HEK293T (cell line): ENCODE data around the gene TMEM106C.

Source experiments
- CTCF ChIA-PET: fragments of 350-600 bp; formaldehyde crosslinking; extraction: SDS; loops from one replicate; lab custom pipeline; 2021; ENCODE audit warnings: antibody characterized with exemption, inconsistent platforms; lab: Yijun Ruan, JAX
- POLR2A ChIA-PET: fragments of 350-600 bp; formaldehyde crosslinking; extraction: SDS; loops from one replicate; lab custom pipeline; 2020; ENCODE audit warnings: antibody characterized with exemption, inconsistent platforms; lab: Yijun Ruan, JAX
- DNase-seq: peaks from one replicate; pipeline ENCODE4 v3.0.0; 2012; ENCODE audit warnings: mixed read lengths; ENCODE audit errors: extremely low spot score
- ARNT ChIP-seq: fragments of 450-650 bp; IDR thresholded peaks from 2 replicates; pipeline ENCODE4 v1.6.1; 2017; ENCODE audit warnings: mild to moderate bottlenecking
- BHLHE40 ChIP-seq: fragments of 450-650 bp; IDR thresholded peaks from 2 replicates; pipeline ENCODE4 v1.6.1; 2016; ENCODE audit warnings: mild to moderate bottlenecking, moderate library complexity, borderline replicate concordance
- CTBP1 ChIP-seq: fragments of 450-650 bp; IDR thresholded peaks from 2 replicates; pipeline ENCODE4 v1.6.1; 2016; ENCODE audit warnings: borderline replicate concordance
- ELF4 ChIP-seq: fragments of 450-650 bp; IDR thresholded peaks from 2 replicates; pipeline ENCODE4 v1.6.1; 2017; ENCODE audit warnings: antibody characterized with exemption
- FOXA1 ChIP-seq: fragments of 450-650 bp; IDR thresholded peaks from 2 replicates; pipeline ENCODE4 v1.6.1; 2016; ENCODE audit warnings: mild to moderate bottlenecking
- FOXK2 ChIP-seq: fragments of 450-650 bp; IDR thresholded peaks from 2 replicates; pipeline ENCODE4 v1.6.1; 2016; ENCODE audit warnings: mild to moderate bottlenecking
- FOXM1 ChIP-seq: fragments of 450-650 bp; IDR thresholded peaks from 2 replicates; pipeline ENCODE4 v1.6.1; 2017; ENCODE audit warnings: mild to moderate bottlenecking, borderline replicate concordance
- HDGF ChIP-seq: fragments of 450-650 bp; IDR thresholded peaks from 2 replicates; pipeline ENCODE4 v1.6.1; 2017; ENCODE audit warnings: antibody characterized with exemption, borderline replicate concordance
- L3MBTL2 ChIP-seq: fragments of 450-650 bp; conservative IDR thresholded peaks from 2 replicates; pipeline ENCODE4 v1.6.1; 2016; ENCODE audit warnings: mild to moderate bottlenecking
- LEF1 ChIP-seq: fragments of 450-650 bp; IDR thresholded peaks from 2 replicates; pipeline ENCODE4 v1.6.1; 2017; ENCODE audit warnings: mild to moderate bottlenecking, borderline replicate concordance
- NFRKB ChIP-seq: fragments of 450-650 bp; IDR thresholded peaks from 2 replicates; pipeline ENCODE4 v1.6.1; 2016; ENCODE audit warnings: mild to moderate bottlenecking, moderate library complexity
- SP1 ChIP-seq: fragments of 450-650 bp; IDR thresholded peaks from 2 replicates; pipeline ENCODE4 v1.6.1; 2017
- SUZ12 ChIP-seq: fragments of 450-650 bp; IDR thresholded peaks from 2 replicates; pipeline ENCODE4 v1.6.1; 2016; ENCODE audit warnings: mild to moderate bottlenecking
- TARDBP ChIP-seq: fragments of 450-650 bp; IDR thresholded peaks from 2 replicates; pipeline ENCODE4 v1.6.1; 2016
- ZNF384 ChIP-seq: fragments of 450-650 bp; IDR thresholded peaks from 2 replicates; pipeline ENCODE4 v1.6.1; 2016
- TF ChIP-seq, protein P1 (sequence below): fragments of 450-650 bp; IDR thresholded peaks from 2 replicates; pipeline ENCODE4 v1.6.1; 2016

Gene TMEM106C

GRCh38 chr12:47982311-47982710, 18.9 kb downstream of the TMEM106C start:
- ChIA-PET POLR2A (no interaction called here), CTCF (no interaction called here)
- no peak for DNase-seq
- no peak for TF ChIP-seq CTBP1
- no peak for TF ChIP-seq L3MBTL2
- no peak for TF ChIP-seq NFRKB
- no peak for TF ChIP-seq LEF1
- TF ChIP-seq SUZ12, result no peak
- TF ChIP-seq, protein P1, sequence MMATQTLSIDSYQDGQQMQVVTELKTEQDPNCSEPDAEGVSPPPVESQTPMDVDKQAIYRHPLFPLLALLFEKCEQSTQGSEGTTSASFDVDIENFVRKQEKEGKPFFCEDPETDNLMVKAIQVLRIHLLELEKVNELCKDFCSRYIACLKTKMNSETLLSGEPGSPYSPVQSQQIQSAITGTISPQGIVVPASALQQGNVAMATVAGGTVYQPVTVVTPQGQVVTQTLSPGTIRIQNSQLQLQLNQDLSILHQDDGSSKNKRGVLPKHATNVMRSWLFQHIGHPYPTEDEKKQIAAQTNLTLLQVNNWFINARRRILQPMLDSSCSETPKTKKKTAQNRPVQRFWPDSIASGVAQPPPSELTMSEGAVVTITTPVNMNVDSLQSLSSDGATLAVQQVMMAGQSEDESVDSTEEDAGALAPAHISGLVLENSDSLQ, result no peak
- no peak for TF ChIP-seq FOXM1
- TF ChIP-seq ZNF384, result no peak
- no peak for TF ChIP-seq BHLHE40
- TF ChIP-seq SP1, result no peak
- no peak for TF ChIP-seq HDGF
- no peak for TF ChIP-seq FOXA1
- TF ChIP-seq ELF4, result no peak
- no peak for TF ChIP-seq TARDBP
- no peak for TF ChIP-seq ARNT
- TF ChIP-seq FOXK2, result no peak

DNA sequence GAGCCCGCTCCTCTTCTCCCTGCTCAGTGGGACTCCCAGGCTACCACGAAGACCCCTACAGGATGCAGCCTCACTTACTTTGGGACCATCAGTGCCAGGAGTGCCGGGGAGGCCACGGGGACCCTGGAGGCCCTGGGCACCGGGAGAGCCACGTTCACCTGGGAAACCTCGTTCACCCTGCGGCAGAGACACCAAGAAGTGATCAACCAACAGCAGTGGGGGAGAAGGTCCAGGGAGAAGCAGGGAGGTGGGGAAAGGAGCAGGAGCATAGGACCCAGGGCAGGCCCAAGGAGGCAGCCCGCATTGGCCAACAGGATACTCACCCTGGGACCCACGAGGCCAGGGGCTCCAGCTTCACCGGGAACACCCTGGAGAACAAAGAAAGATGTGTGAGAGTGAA, 19.4 kb downstream of the TMEM106C start:
- TF ChIP-seq HDGF (no peak), FOXK2 (no peak), ELF4 (no peak), L3MBTL2 (no peak), TARDBP (no peak), SUZ12 (no peak), BHLHE40 (no peak), NFRKB (no peak), FOXM1 (no peak)
- TF ChIP-seq, protein P1, result no peak
- ChIA-PET CTCF (no interaction called here), POLR2A (no interaction called here)

DNA sequence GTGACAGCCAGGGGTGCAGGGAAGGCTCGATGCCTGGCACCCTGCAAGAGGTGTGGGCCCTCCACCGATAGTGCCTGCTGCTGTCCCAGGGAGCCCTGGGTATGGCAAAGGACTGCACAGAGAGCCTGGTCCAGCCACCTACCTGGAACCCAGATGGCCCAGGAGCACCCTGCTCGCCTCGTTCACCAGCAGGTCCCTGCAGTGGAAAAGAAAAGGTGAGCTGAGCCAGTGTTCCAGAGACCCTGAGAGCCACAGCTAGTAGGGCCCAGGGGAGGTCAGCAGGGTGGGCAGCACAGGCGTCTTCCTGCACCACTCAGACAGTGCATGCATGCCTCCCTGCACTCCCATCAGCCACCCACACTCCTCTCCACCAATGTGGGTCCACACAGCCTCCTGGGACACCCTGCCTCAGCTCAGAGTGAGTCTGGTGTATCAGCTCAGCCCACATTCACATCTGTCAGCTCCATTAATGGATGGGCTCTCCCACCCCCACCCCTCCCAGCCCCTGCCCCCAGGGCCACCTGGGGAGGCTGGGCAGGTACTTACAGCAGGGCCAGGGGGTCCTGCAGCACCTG, 20.2 kb downstream of the TMEM106C start:
- DNase-seq, result no peak
- CTCF ChIA-PET, result no interaction called here
- TF ChIP-seq BHLHE40 (no peak), ZNF384 (no peak), TARDBP (no peak), L3MBTL2 (no peak), LEF1 (no peak), SUZ12 (no peak), SP1 (no peak), FOXM1 (no peak), ARNT (no peak), HDGF (no peak), NFRKB (no peak)
- POLR2A ChIA-PET, result no interaction called here

More for the DNA sequence above, 19.4 kb downstream of the TMEM106C start:
- DNase-seq, result no peak

- TF ChIP-seq FOXM1 (no peak), FOXK2 (no peak), NFRKB (no peak), CTBP1 (no peak), ARNT (no peak), HDGF (no peak), BHLHE40 (no peak), LEF1 (no peak), L3MBTL2 (no peak), ZNF384 (no peak)
- TF ChIP-seq, protein P1, result no peak
- CTCF ChIA-PET, result no interaction called here
- POLR2A ChIA-PET, result no interaction called here
- no peak for DNase-seq
Measured at GRCh38 chr12:47984331-47984801, 21.0 kb downstream of the TMEM106C start.

DNA sequence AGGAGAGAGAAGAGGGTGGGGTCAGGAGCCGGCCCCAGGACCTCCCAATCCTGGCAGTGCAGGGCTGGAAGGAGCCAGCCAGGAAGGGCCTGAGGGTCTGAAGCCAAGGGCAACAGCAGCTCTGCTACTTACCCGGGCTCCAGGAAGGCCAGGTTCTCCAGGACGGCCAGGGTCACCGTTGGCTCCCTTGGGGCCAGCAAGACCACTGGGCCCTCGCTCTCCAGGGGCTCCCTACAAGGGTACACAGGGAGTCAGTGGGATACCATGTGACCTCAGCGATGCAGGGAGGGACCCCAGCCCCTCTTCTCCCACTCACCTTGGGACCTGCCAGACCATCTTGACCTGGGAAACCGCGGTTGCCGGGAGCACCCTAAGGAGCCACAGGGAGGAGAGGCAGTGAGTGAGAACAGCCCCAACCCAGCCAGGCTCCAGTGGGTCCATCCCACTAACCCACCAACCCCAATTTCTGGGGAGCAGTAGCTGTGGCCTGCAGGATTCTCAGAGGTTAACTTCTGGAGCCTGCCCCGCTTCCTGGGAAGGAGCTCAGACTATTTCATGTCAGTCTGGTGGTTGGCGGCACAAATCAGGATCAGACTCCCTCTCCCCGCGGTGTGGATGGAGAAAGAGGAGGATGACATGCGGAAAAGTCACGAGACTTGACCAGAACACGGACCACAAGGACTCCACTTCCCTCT, 22.3 kb downstream of the TMEM106C start:
- POLR2A ChIA-PET, result no interaction called here
- no peak for DNase-seq
- TF ChIP-seq, protein P1, result no peak
- no peak for TF ChIP-seq SP1
- no peak for TF ChIP-seq NFRKB
- no peak for TF ChIP-seq LEF1
- TF ChIP-seq FOXA1, result no peak
- no peak for TF ChIP-seq BHLHE40
- no peak for TF ChIP-seq CTBP1
- CTCF ChIA-PET, result no interaction called here

- no peak for DNase-seq
- CTCF ChIA-PET, result no interaction called here
- POLR2A ChIA-PET, result no interaction called here
- TF ChIP-seq CTBP1 (no peak), HDGF (no peak), TARDBP (no peak), SUZ12 (no peak), ZNF384 (no peak), ELF4 (no peak), LEF1 (no peak), NFRKB (no peak), L3MBTL2 (no peak), FOXK2 (no peak), FOXA1 (no peak), FOXM1 (no peak), SP1 (no peak), BHLHE40 (no peak), ARNT (no peak)
- TF ChIP-seq, protein P1, result no peak
Measured at GRCh38 chr12:47986291-47986660, 22.9 kb downstream of the TMEM106C start.
